ENCODE results near the gene UQCC3.
A peak's percentile ranks its signal among the peaks of the same experiment; 100 is the strongest.
"Not testable (repeated sequence)": the region's sequence is repeated elsewhere in the genome, so short reads cannot be mapped to it uniquely, and the experiment has no call there.

UQCC3 gene

GRCh38 chr11:62666259-62666926, 5.1 kb upstream of the UQCC3 start:
- DNase-seq (ENCODE audit: low read depth), result no peak
- no peak for TF ChIP-seq CTCF (IDR thresholded peaks at IDR 0.05; ENCODE audit: low read length, missing control alignments)
- peak overlapping the region; percentile 75 for H3K4me3 ChIP-seq (replicated peaks; ENCODE audit: low read depth, low read length)

- no peak overlapping the region for H3K4me3 ChIP-seq (replicated peaks; ENCODE audit: low read depth, low read length)
- DNase-seq (ENCODE audit: low read depth), result no peak
- no peak for TF ChIP-seq CTCF (IDR thresholded peaks at IDR 0.05; ENCODE audit: low read length, missing control alignments)
Observed at GRCh38 chr11:62667460-62667859, 4.0 kb upstream of the UQCC3 start.

GRCh38 chr11:62669420-62670161, 1.9 kb upstream of the UQCC3 start:
- TF ChIP-seq CTCF (IDR thresholded peaks at IDR 0.05; ENCODE audit: low read length, missing control alignments), result no peak
- no peak overlapping the region for H3K4me3 ChIP-seq (replicated peaks; ENCODE audit: low read depth, low read length)
- no peak for DNase-seq (ENCODE audit: low read depth)

- DNase-seq (ENCODE audit: low read depth), result no peak
- no peak for TF ChIP-seq CTCF (IDR thresholded peaks at IDR 0.05; ENCODE audit: low read length, missing control alignments)
- peak overlapping the region; percentile 81 for H3K4me3 ChIP-seq (replicated peaks; ENCODE audit: low read depth, low read length)
Observed at GRCh38 chr11:62671236-62671607, 251 bp upstream of the UQCC3 start.

DNA sequence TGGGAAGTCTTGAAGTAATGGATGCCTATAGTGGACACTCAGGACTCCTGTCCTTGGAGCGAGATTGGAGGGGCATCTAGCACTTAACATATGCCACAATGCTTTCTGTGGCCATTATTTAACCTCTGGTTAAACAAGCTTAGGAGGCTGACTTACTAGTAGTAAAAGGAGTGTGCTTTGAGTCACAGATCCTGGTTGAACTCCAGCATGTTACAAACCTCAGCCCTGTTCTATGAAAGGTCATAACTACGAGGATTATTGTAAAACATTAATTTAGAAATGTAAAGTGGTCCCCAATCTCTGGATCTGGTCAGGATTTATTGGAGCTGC, 1.7 kb downstream of the UQCC3 start:
- no peak for TF ChIP-seq CTCF (IDR thresholded peaks at IDR 0.05; ENCODE audit: low read length, missing control alignments)
- DNase-seq (ENCODE audit: low read depth), result no peak
- no peak overlapping the region for H3K4me3 ChIP-seq (replicated peaks; ENCODE audit: low read depth, low read length)

DNA sequence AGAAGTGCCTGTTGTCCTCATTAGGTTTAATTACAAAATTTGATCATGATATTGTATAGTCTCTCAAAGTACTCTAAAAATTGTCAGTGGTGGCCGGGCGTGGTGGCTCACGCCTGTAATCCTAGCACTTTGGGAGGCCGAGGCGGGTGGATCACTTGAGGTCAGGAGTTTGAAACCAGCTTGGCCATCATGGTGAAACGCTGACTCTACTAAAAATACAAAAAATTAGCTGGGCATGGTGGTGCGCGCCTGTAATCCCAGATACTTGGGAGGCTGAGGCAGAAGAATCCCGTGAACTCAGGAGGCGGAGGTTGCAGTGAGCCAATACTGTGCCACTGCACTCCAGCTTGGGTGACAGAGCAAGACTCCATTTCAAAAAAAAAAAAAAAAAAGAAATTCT, 3.9 kb downstream of the UQCC3 start:
- not testable (repeated sequence) for H3K4me3 ChIP-seq (replicated peaks; ENCODE audit: low read depth, low read length); DNase-seq (ENCODE audit: low read depth)

GRCh38 chr11:62676698-62677097, 5.2 kb downstream of the UQCC3 start:
- no peak overlapping the region for H3K4me3 ChIP-seq (replicated peaks; ENCODE audit: low read depth, low read length)
- no peak for TF ChIP-seq CTCF (IDR thresholded peaks at IDR 0.05; ENCODE audit: low read length, missing control alignments)
- no peak for DNase-seq (ENCODE audit: low read depth)
